PC-9 (cell line): ENCODE results near the gene CMPK2. TPM values are rescaled to one million over a fixed set of nuclear protein-coding genes. Genes with fewer than 3 reads are reported as not detected.

Source experiments
- BruUV-seq: library from RNA; stranded (reverse); fragments of 400-500 nt; replicated peaks from 2 replicates; lab custom pipeline; 2021; lab: Mats Ljungman, UMichigan
- CTCF ChIA-PET: fragments of 300-600 bp; sonication (Branson Sonifier 250); formaldehyde crosslinking; loops from one replicate; lab custom pipeline; 2022; ENCODE audit warnings: antibody characterized with exemption; lab: Charles Lee
- POLR2A ChIA-PET: fragments of 300-600 bp; sonication (Branson Sonifier 250); formaldehyde crosslinking; loops from one replicate; lab custom pipeline; 2022; ENCODE audit warnings: antibody characterized with exemption; ENCODE audit not compliant: unreplicated experiment; lab: Charles Lee
- DNase-seq, 2 experiments: peaks; one replicate each; pipeline versions ENCODE4 v3.0.0 to v3.0.0-alpha.2; 2015 to 2022; ENCODE audit warnings: mixed read lengths in 1 of 2
- H2AFZ ChIP-seq: fragments of 200-600 bp; sonication (generic); 2 replicates; pipeline ENCODE4 v1.8.1; 2017; ENCODE audit warnings: antibody characterized with exemption
- H3F3A ChIP-seq: fragments of 200-600 bp; sonication (generic); 2 replicates; pipeline ENCODE4 v1.8.1; 2017; ENCODE audit warnings: antibody characterized with exemption, mild to moderate bottlenecking, low read depth; ENCODE audit not compliant: insufficient read depth
- H3K27ac ChIP-seq: fragments of 200-600 bp; sonication (generic); 2 replicates; pipeline ENCODE4 v1.6.1; 2016; ENCODE audit warnings: mixed run types
- H3K27me3 ChIP-seq: fragments of 200-600 bp; sonication (generic); 2 replicates; pipeline ENCODE4 v1.6.1; 2016; ENCODE audit warnings: low read depth, mixed run types; ENCODE audit not compliant: insufficient read depth
- H3K36me3 ChIP-seq: fragments of 200-600 bp; sonication (generic); 2 replicates; pipeline ENCODE4 v1.6.1; 2016; ENCODE audit warnings: low read depth, mixed run types
- H3K4me1 ChIP-seq: fragments of 200-600 bp; sonication (generic); replicated peaks from 2 replicates; pipeline ENCODE4 v1.6.1; 2016; ENCODE audit warnings: mixed run types; ENCODE audit not compliant: insufficient read depth
- H3K4me2 ChIP-seq: fragments of 200-600 bp; sonication (generic); 2 replicates; pipeline ENCODE4 v1.6.1; 2017; ENCODE audit warnings: mixed run types
- H3K4me3 ChIP-seq: fragments of 200-600 bp; sonication (generic); 2 replicates; pipeline ENCODE4 v1.6.1; 2016; ENCODE audit warnings: mixed run types
- H3K79me2 ChIP-seq: fragments of 200-600 bp; sonication (generic); 2 replicates; pipeline ENCODE4 v1.6.1; 2017; ENCODE audit warnings: low read depth, mixed run types
- H3K9me2 ChIP-seq: fragments of 200-600 bp; sonication (generic); 2 replicates; pipeline ENCODE4 v1.8.1; 2017; ENCODE audit warnings: mild to moderate bottlenecking; ENCODE audit not compliant: insufficient read depth
- H3K9me3 ChIP-seq: fragments of 200-600 bp; sonication (generic); 2 replicates; pipeline ENCODE4 v1.8.1; 2016; ENCODE audit warnings: low read depth; ENCODE audit not compliant: insufficient read depth
- H4K20me1 ChIP-seq: fragments of 200-600 bp; sonication (generic); 2 replicates; pipeline ENCODE4 v1.8.1; 2017; ENCODE audit not compliant: insufficient read depth
- EZH2 ChIP-seq: fragments of 200-600 bp; sonication (generic); IDR thresholded peaks from 2 replicates; pipeline ENCODE4 v1.8.0; 2017; ENCODE audit warnings: antibody characterized with exemption, low read depth
- intact Hi-C: fragments of 100-400 bp; cut with micrococcal nuclease; formaldehyde crosslinking; loops from one replicate; pipeline ENCODE4 v1.10.0; 2022; ENCODE audit not compliant: unreplicated experiment
- total RNA-seq: library from RNA; stranded (reverse); gene quantifications from 2 replicates; pipeline ENCODE4 v1.2.3, GENCODE V29; 2021
- TF ChIP-seq, protein P1 (sequence below): fragments of 200-600 bp; sonication (generic); conservative IDR thresholded peaks from 2 replicates; pipeline ENCODE4 v1.6.1; 2017; ENCODE audit warnings: mixed run types, antibody characterized with exemption, mild to moderate bottlenecking, moderate library complexity

The CMPK2 gene
- total RNA-seq, 1 experiment from 2014 or later, result not detected

DNA sequence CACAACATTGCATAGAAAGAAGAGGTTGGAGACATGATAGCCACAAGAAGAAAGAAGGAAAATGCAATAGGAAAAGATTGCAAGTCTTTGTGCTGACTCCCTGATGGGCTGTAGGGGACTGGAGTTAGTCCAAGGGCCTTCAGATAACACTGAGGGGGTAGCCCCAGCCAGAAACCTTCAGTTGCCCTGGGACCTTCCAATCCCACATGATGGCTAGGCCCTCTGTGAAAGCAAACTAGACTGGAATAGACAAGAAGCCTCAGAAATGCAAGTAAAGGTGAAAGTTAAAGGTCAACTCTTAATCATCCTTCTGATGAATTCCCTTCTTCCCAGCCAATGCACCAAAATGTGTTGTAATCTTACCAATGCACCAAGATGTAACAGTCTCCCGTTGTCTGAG lies 19.2 kb downstream of the CMPK2 start:
- no peaks in the 10 kb centered on the region for H3K36me3 ChIP-seq
- no peak overlapping the region for H3K4me2 ChIP-seq
- no peaks in the 10 kb centered on the region for H3K27me3 ChIP-seq
- no peaks in the 10 kb centered on the region for H3K4me1 ChIP-seq
- peaks cover 28% of the 10 kb centered on the region for H3K9me3 ChIP-seq
- no TSS peak for BruUV-seq
- DNase-seq, result no peak
- CTCF ChIA-PET, result no interaction called here
- no peak overlapping the region for H3K27ac ChIP-seq
- H3K4me3 ChIP-seq, result no peak overlapping the region
- POLR2A ChIA-PET, result no interaction called here
- no peaks in the 10 kb centered on the region for H3K79me2 ChIP-seq
- H3F3A ChIP-seq, result no peaks in the 10 kb centered on the region
- no peak overlapping the region for H2AFZ ChIP-seq
- no peak for TF ChIP-seq EZH2
- TF ChIP-seq, protein P1, sequence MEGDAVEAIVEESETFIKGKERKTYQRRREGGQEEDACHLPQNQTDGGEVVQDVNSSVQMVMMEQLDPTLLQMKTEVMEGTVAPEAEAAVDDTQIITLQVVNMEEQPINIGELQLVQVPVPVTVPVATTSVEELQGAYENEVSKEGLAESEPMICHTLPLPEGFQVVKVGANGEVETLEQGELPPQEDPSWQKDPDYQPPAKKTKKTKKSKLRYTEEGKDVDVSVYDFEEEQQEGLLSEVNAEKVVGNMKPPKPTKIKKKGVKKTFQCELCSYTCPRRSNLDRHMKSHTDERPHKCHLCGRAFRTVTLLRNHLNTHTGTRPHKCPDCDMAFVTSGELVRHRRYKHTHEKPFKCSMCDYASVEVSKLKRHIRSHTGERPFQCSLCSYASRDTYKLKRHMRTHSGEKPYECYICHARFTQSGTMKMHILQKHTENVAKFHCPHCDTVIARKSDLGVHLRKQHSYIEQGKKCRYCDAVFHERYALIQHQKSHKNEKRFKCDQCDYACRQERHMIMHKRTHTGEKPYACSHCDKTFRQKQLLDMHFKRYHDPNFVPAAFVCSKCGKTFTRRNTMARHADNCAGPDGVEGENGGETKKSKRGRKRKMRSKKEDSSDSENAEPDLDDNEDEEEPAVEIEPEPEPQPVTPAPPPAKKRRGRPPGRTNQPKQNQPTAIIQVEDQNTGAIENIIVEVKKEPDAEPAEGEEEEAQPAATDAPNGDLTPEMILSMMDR, result no peak
- intact Hi-C loops, result no loop called here
- H4K20me1 ChIP-seq, result no peaks in the 10 kb centered on the region
- H3K9me2 ChIP-seq, result no peaks in the 10 kb centered on the region

DNA sequence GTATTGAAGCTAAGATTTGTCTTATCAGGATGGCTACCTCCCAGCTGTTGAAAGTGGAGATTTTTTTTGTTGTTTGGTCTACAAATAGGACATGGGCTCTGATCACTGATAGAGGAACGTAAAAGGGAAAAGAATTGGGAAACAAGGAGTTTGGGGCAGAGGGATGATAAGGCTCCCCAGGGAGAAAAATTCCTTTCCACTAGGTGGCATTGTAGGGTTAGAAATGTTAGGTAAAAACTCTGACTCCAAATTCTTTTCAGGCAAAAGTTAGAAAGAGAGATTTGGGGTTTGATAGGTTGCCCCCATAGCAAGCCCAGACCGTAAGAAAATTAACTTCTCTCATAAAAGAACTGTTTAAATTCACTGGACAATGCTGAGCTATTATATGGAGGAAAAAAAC lies 19.8 kb downstream of the CMPK2 start:
- Histone ChIP-seq H3K27ac (no peak overlapping the region), H3K79me2 (no peaks in the 10 kb centered on the region), H3K27me3 (no peaks in the 10 kb centered on the region), H3F3A (no peaks in the 10 kb centered on the region), H3K36me3 (no peaks in the 10 kb centered on the region), H3K4me3 (no peak overlapping the region), H3K4me1 (no peaks in the 10 kb centered on the region), H3K9me3 (peaks cover 28% of the 10 kb centered on the region), H3K9me2 (no peaks in the 10 kb centered on the region), H4K20me1 (no peaks in the 10 kb centered on the region), H3K4me2 (no peak overlapping the region), H2AFZ (no peak overlapping the region)
- CTCF ChIA-PET, result no interaction called here
- intact Hi-C loops, result no loop called here
- no peak for DNase-seq
- TF ChIP-seq EZH2, result no peak
- TF ChIP-seq, protein P1, result 0 out of 2 replicates have a peak, but pooled peaks have one; percentile 35
- BruUV-seq, result no TSS peak
- POLR2A ChIA-PET, result no interaction called here

DNA sequence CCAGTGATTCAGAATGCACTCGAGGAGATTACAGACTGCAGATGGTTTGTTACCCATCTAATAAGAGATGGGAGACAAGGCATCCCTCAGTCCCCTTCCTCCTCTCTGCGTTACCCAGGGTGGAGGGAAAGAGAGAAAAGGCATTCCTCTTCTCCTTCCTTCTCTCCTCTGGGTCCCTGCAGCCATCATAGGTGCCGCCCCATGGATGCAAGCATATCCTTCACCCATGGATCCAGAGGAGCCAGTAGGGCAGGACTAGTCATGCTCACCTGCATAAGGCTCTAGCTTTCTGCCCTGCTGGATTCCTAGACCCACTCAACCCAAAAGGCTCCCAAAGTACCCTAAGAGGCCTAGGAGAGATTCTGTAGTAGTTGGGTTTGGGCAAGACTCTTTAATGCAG lies 20.4 kb downstream of the CMPK2 start:
- Histone ChIP-seq H3K4me1 (no peaks in the 10 kb centered on the region), H3K27ac (no peak overlapping the region), H4K20me1 (no peaks in the 10 kb centered on the region), H3K4me3 (no peak overlapping the region), H3K27me3 (no peaks in the 10 kb centered on the region), H3K9me2 (no peaks in the 10 kb centered on the region), H3F3A (no peaks in the 10 kb centered on the region), H3K9me3 (peaks cover 28% of the 10 kb centered on the region), H3K4me2 (no peak overlapping the region), H3K36me3 (no peaks in the 10 kb centered on the region), H3K79me2 (no peaks in the 10 kb centered on the region), H2AFZ (no peak overlapping the region)
- ChIA-PET CTCF (no interaction called here), POLR2A (no interaction called here)
- intact Hi-C loops, result no loop called here
- no TSS peak for BruUV-seq
- TF ChIP-seq, protein P1, result no peak
- TF ChIP-seq EZH2, result no peak
- no peak for DNase-seq
